Loucy (cell line): Measurements from ENCODE around the gene KDM2B.

Experiments
- H2AFZ ChIP-seq: fragments of 200-600 bp; sonication (generic); 2 replicates; pipeline ENCODE4 v1.6.0; 2016; ENCODE audit warnings: antibody characterized with exemption, mild to moderate bottlenecking, low read length, moderate library complexity
- H3F3A ChIP-seq: fragments of 200-600 bp; 2 replicates; pipeline ENCODE4 v1.6.0; 2016; ENCODE audit warnings: antibody characterized with exemption, low read depth, mild to moderate bottlenecking
- H3K27me3 ChIP-seq: fragments of 200-600 bp; sonication (generic); 2 replicates; pipeline ENCODE4 v1.6.1; 2014; ENCODE audit warnings: low read length, mild to moderate bottlenecking; ENCODE audit not compliant: insufficient read depth, poor library complexity, severe bottlenecking
- H3K36me3 ChIP-seq: fragments of 200-600 bp; sonication (generic); 2 replicates; pipeline ENCODE4 v1.6.1; 2016; ENCODE audit warnings: low read length; ENCODE audit not compliant: insufficient read depth
- H3K4me1 ChIP-seq: fragments of 200-600 bp; sonication (generic); 2 replicates; pipeline ENCODE4 v1.5.1; 2014; ENCODE audit warnings: low read length, mild to moderate bottlenecking; ENCODE audit not compliant: insufficient read depth, poor library complexity, severe bottlenecking
- H3K4me2 ChIP-seq: fragments of 200-600 bp; sonication (generic); 2 replicates; pipeline ENCODE4 v1.6.0; 2014; ENCODE audit warnings: antibody characterized with exemption, low read length, low read depth, mild to moderate bottlenecking; ENCODE audit not compliant: poor library complexity, severe bottlenecking
- H3K4me3 ChIP-seq: fragments of 200-600 bp; sonication (generic); 2 replicates; pipeline ENCODE4 v1.5.1; 2014; ENCODE audit warnings: low read length, mild to moderate bottlenecking, mixed read lengths; ENCODE audit not compliant: poor library complexity, severe bottlenecking
- H3K79me2 ChIP-seq: fragments of 200-600 bp; sonication (generic); 2 replicates; pipeline ENCODE4 v1.6.1; 2014; ENCODE audit warnings: low read length; ENCODE audit not compliant: insufficient read depth
- H3K9ac ChIP-seq: fragments of 200-600 bp; sonication (generic); 2 replicates; pipeline ENCODE4 v1.6.0; 2014; ENCODE audit warnings: mild to moderate bottlenecking, low read depth, low read length, moderate library complexity; ENCODE audit not compliant: poor library complexity, severe bottlenecking
- H3K9me2 ChIP-seq: fragments of 200-600 bp; sonication (generic); replicated peaks from 2 replicates; pipeline ENCODE4 v1.6.1; 2016; ENCODE audit warnings: low read depth, low read length, mixed read lengths
- H3K9me3 ChIP-seq: fragments of 200-600 bp; sonication (generic); 2 replicates; pipeline ENCODE4 v1.6.1; 2014; ENCODE audit warnings: mild to moderate bottlenecking, antibody characterized with exemption, low read length, low read depth; ENCODE audit not compliant: insufficient read depth
- H4K20me1 ChIP-seq: fragments of 200-600 bp; sonication (generic); 2 replicates; pipeline ENCODE4 v1.6.0; 2014; ENCODE audit warnings: antibody characterized with exemption, low read length, mild to moderate bottlenecking; ENCODE audit not compliant: insufficient read depth, poor library complexity, severe bottlenecking
- EZH2phosphoT487 ChIP-seq: fragments of 200-600 bp; IDR thresholded peaks from 2 replicates; pipeline ENCODE4 v1.6.1; 2018; ENCODE audit warnings: antibody characterized with exemption, mild to moderate bottlenecking, moderate library complexity, borderline replicate concordance
- TF ChIP-seq, protein P1 (sequence below): fragments of 200-600 bp; sonication (generic); conservative IDR thresholded peaks from 2 replicates; pipeline ENCODE4 v1.5.1; 2014; ENCODE audit warnings: mild to moderate bottlenecking, antibody characterized with exemption, low read length

The KDM2B gene

DNA sequence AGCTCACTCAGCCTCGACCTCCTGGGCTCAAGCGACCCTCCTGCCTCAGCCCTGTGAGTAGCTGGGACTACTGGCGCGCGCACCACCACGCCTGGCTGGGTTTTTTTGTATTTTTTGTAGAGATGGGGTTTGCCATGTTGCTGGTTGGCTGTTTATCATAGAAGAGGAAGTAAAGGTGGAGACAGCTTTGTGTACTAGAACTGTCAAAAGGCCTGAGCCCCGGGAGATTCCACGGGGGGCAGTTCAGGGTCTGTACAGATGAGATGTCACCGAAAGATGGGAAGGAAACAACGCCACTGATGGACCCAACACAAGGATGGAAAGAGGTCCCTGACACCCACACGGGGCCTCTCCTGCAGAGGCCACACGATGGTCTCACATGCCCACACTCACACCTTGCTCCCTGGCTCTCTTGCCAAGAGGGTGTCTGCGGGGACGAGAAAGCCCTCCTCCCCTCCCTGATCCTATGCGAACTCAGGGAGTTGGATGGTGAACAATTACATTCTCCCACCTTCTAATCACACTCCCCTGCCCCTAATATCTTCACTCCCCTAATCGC lies 66.6 kb downstream of the KDM2B start:
- H3K4me3 ChIP-seq, result no peak overlapping the region
- H3K9ac ChIP-seq, result no peak overlapping the region
- no peaks in the 10 kb centered on the region for H3K9me3 ChIP-seq
- H3K27me3 ChIP-seq, result no peaks in the 10 kb centered on the region
- H2AFZ ChIP-seq, result no peak overlapping the region
- no peaks in the 10 kb centered on the region; the same call in 1 of the 2 replicates for H3F3A ChIP-seq
- TF ChIP-seq, protein P1, sequence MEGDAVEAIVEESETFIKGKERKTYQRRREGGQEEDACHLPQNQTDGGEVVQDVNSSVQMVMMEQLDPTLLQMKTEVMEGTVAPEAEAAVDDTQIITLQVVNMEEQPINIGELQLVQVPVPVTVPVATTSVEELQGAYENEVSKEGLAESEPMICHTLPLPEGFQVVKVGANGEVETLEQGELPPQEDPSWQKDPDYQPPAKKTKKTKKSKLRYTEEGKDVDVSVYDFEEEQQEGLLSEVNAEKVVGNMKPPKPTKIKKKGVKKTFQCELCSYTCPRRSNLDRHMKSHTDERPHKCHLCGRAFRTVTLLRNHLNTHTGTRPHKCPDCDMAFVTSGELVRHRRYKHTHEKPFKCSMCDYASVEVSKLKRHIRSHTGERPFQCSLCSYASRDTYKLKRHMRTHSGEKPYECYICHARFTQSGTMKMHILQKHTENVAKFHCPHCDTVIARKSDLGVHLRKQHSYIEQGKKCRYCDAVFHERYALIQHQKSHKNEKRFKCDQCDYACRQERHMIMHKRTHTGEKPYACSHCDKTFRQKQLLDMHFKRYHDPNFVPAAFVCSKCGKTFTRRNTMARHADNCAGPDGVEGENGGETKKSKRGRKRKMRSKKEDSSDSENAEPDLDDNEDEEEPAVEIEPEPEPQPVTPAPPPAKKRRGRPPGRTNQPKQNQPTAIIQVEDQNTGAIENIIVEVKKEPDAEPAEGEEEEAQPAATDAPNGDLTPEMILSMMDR, result no peak
- no peak for TF ChIP-seq EZH2phosphoT487
- H3K36me3 ChIP-seq, result peaks cover 58% of the 10 kb centered on the region; the same call in 1 of the 2 replicates
- H4K20me1 ChIP-seq, result no peaks in the 10 kb centered on the region
- H3K9me2 ChIP-seq, result no peaks in the 10 kb centered on the region
- no peak overlapping the region for H3K4me2 ChIP-seq
- H3K4me1 ChIP-seq, result no peaks in the 10 kb centered on the region
- no peaks in the 10 kb centered on the region for H3K79me2 ChIP-seq

DNA sequence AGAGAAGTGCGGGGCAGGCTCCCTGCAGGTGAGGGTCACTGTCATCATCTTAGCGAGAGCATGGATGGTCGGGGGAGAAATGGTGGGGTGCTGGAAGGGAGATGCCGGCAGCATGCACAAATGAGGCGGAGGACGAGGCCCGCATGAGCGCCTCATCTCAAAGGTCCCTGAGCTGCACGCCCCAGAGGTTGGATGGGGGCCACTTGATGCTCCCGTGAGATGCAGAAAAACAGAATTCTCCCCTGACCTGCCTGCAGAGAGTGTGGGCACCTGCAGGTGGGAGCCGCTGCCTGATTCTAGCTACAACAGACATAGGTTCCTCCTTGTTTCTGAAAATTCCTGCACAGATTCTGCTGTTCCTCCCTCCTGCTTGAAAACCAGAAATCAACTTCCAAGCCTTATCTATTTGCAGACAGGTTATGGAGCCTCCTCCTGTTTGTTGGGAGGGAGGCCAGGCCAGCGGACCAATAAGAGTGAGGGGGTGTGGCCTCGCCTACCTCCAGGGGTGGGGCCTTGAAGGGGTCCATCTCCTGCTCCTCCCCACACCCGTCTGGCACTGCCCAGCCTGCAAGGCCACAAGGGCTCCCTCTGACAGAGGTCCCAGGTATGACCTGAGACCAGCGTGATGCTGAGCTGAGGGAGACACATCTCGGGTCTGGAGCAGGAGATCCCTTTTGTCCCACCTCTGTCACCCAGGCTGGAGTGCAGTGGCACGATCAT lies 67.2 kb downstream of the KDM2B start:
- Histone ChIP-seq H3K27me3 (no peaks in the 10 kb centered on the region), H3K4me1 (no peaks in the 10 kb centered on the region), H3K9me3 (no peaks in the 10 kb centered on the region), H3K79me2 (no peaks in the 10 kb centered on the region), H3K4me3 (no peak overlapping the region), H3F3A (no peaks in the 10 kb centered on the region; the same call in 1 of the 2 replicates), H2AFZ (no peak overlapping the region), H3K4me2 (no peak overlapping the region), H3K36me3 (peaks cover 58% of the 10 kb centered on the region; the same call in 1 of the 2 replicates), H3K9ac (no peak overlapping the region), H3K9me2 (no peaks in the 10 kb centered on the region), H4K20me1 (no peaks in the 10 kb centered on the region)
- TF ChIP-seq, protein P1, result no peak
- TF ChIP-seq EZH2phosphoT487, result no peak

DNA sequence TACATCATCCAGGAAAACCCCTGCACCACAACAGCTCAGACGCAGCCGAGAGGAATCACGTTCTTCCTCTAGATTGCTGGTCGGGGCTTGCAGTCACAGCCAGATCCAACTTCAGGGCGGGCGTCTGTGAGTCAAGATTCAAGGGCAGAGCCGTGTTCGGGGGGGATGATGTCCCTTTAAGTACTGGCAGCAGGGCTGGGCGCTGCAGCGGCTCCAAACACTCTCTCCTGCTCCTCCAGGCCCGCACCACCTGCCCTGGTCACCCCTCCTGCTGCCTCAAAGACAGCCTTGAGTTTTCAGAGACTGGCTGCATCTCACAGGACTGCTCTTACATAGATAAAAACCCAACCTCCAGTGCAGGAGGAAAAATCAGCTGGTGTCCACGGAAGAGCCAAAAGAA lies 68.3 kb downstream of the KDM2B start:
- peaks cover 63% of the 10 kb centered on the region; the same call in 1 of the 2 replicates for H3K36me3 ChIP-seq
- TF ChIP-seq, protein P1, result no peak
- no peak for TF ChIP-seq EZH2phosphoT487

More for the DNA sequence above, 68.3 kb downstream of the KDM2B start:
- Histone ChIP-seq H3K9me3 (no peaks in the 10 kb centered on the region), H3F3A (no peaks in the 10 kb centered on the region; the same call in 1 of the 2 replicates), H4K20me1 (no peaks in the 10 kb centered on the region), H3K27me3 (no peaks in the 10 kb centered on the region), H2AFZ (no peak overlapping the region), H3K4me2 (no peak overlapping the region), H3K9me2 (no peaks in the 10 kb centered on the region), H3K4me1 (no peaks in the 10 kb centered on the region), H3K79me2 (no peaks in the 10 kb centered on the region), H3K9ac (no peak overlapping the region), H3K4me3 (no peak overlapping the region)
